ENCODE results near the gene DDX49.

Gene DDX49

DNA sequence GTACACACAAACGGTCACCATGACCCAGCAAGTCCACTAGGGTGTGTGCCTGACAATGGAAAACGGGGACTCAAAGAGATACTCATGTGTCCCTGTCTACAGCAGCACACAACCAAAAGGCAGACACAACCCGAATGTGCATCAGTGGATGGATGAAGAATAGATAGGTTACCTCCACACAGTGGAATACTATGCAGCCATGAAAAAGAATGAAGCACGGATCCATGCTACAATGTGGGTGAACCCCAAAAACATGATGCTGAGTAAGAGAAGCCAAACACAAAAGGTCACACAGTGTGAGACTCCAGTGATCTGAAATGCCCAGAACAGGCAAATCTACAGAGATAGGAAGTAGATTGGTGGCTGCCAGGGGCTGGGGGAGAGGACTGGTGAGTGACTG is 32.5 kb upstream of the DDX49 start:
- no peak for DNase-seq (ENCODE audit: low read depth)
- no peak overlapping the region for H3K4me3 ChIP-seq (ENCODE audit: control insufficient read depth, low read depth, low read length)
- TF ChIP-seq, protein P1, sequence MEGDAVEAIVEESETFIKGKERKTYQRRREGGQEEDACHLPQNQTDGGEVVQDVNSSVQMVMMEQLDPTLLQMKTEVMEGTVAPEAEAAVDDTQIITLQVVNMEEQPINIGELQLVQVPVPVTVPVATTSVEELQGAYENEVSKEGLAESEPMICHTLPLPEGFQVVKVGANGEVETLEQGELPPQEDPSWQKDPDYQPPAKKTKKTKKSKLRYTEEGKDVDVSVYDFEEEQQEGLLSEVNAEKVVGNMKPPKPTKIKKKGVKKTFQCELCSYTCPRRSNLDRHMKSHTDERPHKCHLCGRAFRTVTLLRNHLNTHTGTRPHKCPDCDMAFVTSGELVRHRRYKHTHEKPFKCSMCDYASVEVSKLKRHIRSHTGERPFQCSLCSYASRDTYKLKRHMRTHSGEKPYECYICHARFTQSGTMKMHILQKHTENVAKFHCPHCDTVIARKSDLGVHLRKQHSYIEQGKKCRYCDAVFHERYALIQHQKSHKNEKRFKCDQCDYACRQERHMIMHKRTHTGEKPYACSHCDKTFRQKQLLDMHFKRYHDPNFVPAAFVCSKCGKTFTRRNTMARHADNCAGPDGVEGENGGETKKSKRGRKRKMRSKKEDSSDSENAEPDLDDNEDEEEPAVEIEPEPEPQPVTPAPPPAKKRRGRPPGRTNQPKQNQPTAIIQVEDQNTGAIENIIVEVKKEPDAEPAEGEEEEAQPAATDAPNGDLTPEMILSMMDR (conservative IDR thresholded peaks at IDR 0.05; ENCODE audit: control insufficient read depth, insufficient read depth, low read depth, low read length), result no peak

DNA sequence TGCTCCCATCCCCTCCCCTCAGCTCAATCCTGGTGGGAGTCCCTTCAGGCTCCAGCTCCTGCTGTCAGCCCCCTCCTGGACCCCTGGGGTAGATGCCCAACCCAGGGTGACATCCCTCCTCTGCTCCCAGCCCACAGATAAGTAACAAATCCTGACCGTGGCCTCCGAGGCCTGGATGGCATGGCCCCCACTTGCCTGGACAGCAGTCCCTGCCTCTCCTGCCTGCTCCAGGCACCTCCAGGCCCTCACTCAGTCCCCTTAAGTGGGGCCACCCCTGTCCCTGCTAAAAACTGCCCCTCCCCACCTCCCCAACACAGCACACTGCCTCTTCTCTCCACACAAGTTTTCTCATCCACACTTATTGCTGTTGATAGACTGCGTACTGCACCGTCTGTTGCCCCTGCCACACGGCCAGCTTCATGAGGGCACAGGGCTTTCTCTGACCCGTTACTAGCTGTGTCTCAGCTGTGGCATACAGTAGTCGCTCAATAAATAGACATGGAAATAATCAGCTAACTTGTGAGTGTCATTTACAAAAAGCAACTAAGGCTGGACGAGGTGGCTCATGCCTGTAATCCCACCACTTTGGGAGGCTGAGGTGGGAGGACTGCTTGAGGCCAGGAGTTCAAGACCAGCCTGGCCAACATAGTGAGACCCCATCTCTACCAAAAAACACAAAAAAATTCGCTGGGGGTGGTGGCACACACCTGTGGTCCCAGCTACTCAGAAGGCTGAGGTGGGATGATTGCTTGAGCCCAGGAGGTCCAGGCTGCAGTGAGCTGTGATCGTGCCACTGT is 29.4 kb upstream of the DDX49 start:
- no peak overlapping the region for H3K4me3 ChIP-seq (ENCODE audit: control insufficient read depth, low read depth, low read length)
- no peak for DNase-seq (ENCODE audit: low read depth)
- TF ChIP-seq, protein P1 (conservative IDR thresholded peaks at IDR 0.05; ENCODE audit: control insufficient read depth, insufficient read depth, low read depth, low read length), result no peak

DNA sequence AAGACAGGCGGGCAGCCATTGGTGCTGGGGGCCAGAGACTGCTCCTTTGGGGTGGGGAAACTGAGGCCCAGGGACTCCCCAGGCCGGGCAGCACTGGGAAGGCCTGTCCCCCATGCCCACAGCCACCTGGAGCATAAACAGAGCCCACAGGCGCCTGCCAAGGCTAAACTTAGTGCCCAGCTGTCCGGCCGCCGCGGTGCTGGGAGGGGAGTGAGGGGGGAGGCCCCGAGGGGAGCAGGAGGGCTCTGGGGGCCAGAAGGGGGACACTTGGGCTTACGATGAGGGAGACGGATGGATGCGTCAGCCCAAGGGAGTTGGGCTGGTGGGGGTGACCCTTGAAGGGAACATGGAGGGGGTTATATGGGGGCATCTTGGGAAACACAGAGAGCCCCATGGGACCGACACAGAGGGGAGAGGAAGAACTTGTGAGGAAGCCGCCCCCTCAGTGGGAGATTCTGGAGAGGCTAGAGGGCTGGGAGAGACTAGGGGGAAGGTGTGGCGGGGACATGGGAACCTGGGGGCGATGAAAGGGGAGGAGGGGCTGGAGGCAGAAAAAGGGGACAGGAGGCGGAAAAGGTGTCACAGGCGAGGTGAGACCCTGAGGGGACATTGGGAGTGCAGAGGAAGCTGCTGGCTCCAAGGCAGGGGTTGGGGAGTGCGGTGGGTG is 25.8 kb upstream of the DDX49 start:
- no peak overlapping the region for H3K4me3 ChIP-seq (ENCODE audit: control insufficient read depth, low read depth, low read length)
- TF ChIP-seq, protein P1 (conservative IDR thresholded peaks at IDR 0.05; ENCODE audit: control insufficient read depth, insufficient read depth, low read depth, low read length), result no peak

DNA sequence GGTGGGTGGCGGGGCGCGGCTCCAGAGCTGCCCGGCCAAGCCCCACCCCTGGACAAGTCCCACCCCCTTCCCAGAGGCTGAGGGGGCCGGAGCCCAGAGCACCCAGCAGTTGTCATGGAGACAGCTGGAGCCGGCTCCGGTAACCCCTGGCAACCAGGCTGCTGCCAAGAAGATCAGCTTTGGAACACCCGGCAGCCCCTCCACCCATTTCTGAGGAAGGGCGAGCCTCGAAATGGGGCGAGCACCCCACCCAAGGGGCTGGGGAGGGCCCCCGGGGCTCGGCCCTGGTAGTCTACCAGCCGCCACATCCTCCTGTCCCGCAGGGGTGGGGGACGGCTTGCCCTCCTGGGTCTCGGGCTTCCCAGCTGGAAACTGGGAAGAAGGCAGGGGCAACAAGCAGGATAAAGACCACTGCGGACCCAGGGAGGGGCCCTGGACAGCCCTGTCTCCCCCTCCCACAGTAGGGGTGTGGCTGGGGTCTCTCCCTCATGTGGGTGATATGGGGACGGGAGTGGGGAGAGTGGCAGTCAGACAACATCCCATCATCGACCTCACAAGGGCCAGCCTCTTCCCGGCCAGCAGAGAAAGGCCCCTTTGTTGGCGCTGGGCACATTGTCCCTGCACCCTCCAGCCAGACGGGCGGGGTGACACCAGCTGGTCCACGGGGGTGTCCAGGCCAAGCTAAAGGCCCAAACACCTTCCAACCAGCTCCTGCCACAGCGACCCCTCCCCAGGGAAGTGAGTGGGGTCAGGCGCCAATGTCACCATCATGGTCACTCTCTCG is 25.1 kb upstream of the DDX49 start:
- no peak overlapping the region for H3K4me3 ChIP-seq (ENCODE audit: control insufficient read depth, low read depth, low read length)
- DNase-seq (ENCODE audit: low read depth), result peak; percentile 38
- TF ChIP-seq, protein P1 (conservative IDR thresholded peaks at IDR 0.05; ENCODE audit: control insufficient read depth, insufficient read depth, low read depth, low read length), result no peak

More for the DNA sequence above, 25.8 kb upstream of the DDX49 start:
- no peak for DNase-seq (ENCODE audit: low read depth)

DNA sequence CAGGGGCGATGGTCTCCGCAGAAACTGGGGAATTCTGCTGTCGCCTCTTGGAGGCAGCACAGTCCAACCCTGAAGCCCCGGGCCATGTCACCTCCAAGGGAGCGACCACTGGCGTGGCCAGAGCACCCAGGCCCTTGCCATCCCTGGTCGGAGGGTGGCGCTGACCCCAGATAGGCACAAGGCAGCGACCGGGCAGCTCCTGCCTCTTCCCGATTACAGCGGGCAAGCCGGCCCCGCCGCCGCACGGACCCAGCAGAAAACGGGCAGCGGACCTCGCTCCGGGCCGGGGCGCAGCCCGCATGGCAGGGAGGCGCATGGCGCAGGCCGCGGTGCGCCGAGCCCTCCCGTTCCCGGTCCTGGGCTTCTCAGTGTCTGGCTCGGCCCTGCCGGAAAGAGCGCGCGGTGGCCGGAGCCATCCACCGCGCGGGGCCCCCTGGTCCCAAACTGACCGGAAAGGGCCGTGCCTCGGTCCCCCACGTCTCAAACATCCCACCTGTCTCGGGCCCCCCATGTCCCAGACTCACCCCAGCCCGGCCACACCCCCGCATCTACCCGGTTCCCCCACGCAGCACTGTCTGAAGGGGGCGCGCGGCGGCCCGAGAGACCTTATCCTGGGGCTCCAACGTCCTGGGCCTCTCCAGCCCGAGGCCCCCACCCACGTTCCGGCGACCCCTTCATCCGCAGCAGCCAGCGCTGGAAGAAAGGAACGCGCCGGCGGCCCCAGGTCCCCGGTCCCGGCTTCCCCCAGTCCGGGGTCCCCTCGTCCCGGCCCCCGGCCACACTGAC is 24.3 kb upstream of the DDX49 start:
- H3K4me3 ChIP-seq (ENCODE audit: control insufficient read depth, low read depth, low read length), result peak overlapping the region; percentile 22
- peak; percentile 34 for DNase-seq (ENCODE audit: low read depth)
- TF ChIP-seq, protein P1 (conservative IDR thresholded peaks at IDR 0.05; ENCODE audit: control insufficient read depth, insufficient read depth, low read depth, low read length), result peak; percentile 28

DNA sequence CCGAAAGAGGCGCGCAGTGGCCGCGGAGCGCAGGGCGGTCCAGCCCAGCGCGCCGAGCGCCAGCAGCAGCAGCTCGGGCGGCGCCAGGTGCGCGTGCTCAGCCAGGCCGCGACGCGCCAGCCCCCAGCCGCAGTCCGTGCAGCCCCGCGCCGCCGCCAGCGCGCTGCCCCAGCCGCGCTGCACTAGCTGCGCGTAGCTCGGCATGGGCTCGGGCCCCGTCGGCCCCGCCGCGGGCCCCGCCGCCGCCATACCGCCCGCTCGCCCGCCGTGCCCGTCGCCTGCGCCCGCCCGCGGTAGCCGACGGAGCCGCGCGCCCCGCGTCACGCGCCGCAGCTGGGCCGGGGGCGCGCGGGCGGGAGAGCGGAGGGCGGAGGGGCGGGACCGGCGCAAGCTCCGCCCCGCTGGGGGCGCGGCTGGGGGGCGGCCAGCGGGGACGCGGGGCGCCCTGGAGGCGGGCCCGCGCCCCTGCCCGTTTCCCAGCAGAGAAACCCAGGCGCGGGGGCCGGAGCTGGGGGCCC is 23.6 kb upstream of the DDX49 start, which contains the start of gene CERS1:
TSS of gene CERS1 (minus strand) at position 335 of the 518 bp plus-strand sequence. CDS start at position 249, 86 bp downstream.
- TF ChIP-seq, protein P1 (conservative IDR thresholded peaks at IDR 0.05; ENCODE audit: control insufficient read depth, insufficient read depth, low read depth, low read length), result no peak
- no peak for DNase-seq (ENCODE audit: low read depth)
- peak within 1 kb of the TSS; percentile 22 for H3K4me3 ChIP-seq (ENCODE audit: control insufficient read depth, low read depth, low read length)
